Body of pancreas (tissue), 4 donors: ENCODE results near the gene RET. TPM values are rescaled to one million over a fixed set of nuclear protein-coding genes. Genes with fewer than 3 reads are reported as not detected.

ENCODE experiments used
- ATAC-seq: fragments of 150-250 bp; one replicate; pipeline ENCODE4 v1.9.1; 2016
- DNase-seq, 4 donors: peaks; one replicate each; pipeline ENCODE4 v3.0.0-alpha.2; 2019
- H3K27ac ChIP-seq, 4 donors: fragments of 200-600 bp; sonication (generic); 1 replicate in 3 of 4; 2 replicates in 1 of 4; pipeline versions ENCODE4 v1.5.1 to v1.6.1; 2016 to 2019; ENCODE audit warnings: mild to moderate bottlenecking in 1 of 4, mixed read lengths in 1 of 4, moderate library complexity in 1 of 4
- H3K27me3 ChIP-seq, 2 donors: fragments of 200-600 bp; sonication (generic); one replicate each; pipeline ENCODE4 v1.6.0; 2016; ENCODE audit warnings: mild to moderate bottlenecking in 1 of 2
- H3K36me3 ChIP-seq, 2 donors: fragments of 200-600 bp; sonication (generic); replicated peaks in 1 of 2; 2 replicates each; pipeline ENCODE4 v1.5.1; 2016; ENCODE audit warnings: low read depth in 2 of 2; ENCODE audit not compliant: insufficient read depth in 1 of 2
- H3K4me1 ChIP-seq: fragments of 200-600 bp; sonication (generic); one replicate; pipeline ENCODE4 v1.6.0; 2016
- H3K4me3 ChIP-seq, 2 donors: fragments of 200-600 bp; sonication (generic); 1 replicate in 1 of 2; 2 replicates in 1 of 2; pipeline ENCODE4 v1.5.1; 2016 to 2019
- H3K9me3 ChIP-seq, 3 donors: fragments of 200-600 bp; sonication (generic); 1 replicate in 2 of 3; 2 replicates in 1 of 3; pipeline ENCODE4 v1.5.1; 2016
- POLR2A ChIP-seq, 3 donors: fragments of 450-650 bp; IDR thresholded peaks; one replicate each; pipeline ENCODE4 v1.6.1; 2016; ENCODE audit warnings: antibody characterized with exemption in 3 of 3, mild to moderate bottlenecking in 2 of 3
- WGBS, 2 donors: methylation state at CpG; one replicate each; pipeline ENCODE4 v1.1.5; 2017; 5-methylcytosine and 5-hydroxymethylcytosine counted together
- intact Hi-C: fragments of 100-400 bp; cut with DNase I; formaldehyde crosslinking; loops from one replicate; pipeline ENCODE4 v1.15.1; 2023
- total RNA-seq, 2 donors: library from RNA; depleted of rRNA; stranded (reverse); fragments of >200 nt; gene quantifications; one replicate each; pipeline ENCODE4 v1.1.0, GENCODE V29; 2016
- TF ChIP-seq, protein P1 (sequence below), 7 experiments: fragments of 450-650 bp in 4 of 7; fragments of 200-600 bp in 3 of 7; sonication (generic) in 3 of 7; IDR thresholded peaks; one replicate each; pipeline ENCODE4 v1.5.1; 2016 to 2019; ENCODE audit warnings: antibody characterized with exemption in 7 of 7

Gene RET
- total RNA-seq, 2 donors from 2014 or later = 0.78 to 1.6 TPM

DNA sequence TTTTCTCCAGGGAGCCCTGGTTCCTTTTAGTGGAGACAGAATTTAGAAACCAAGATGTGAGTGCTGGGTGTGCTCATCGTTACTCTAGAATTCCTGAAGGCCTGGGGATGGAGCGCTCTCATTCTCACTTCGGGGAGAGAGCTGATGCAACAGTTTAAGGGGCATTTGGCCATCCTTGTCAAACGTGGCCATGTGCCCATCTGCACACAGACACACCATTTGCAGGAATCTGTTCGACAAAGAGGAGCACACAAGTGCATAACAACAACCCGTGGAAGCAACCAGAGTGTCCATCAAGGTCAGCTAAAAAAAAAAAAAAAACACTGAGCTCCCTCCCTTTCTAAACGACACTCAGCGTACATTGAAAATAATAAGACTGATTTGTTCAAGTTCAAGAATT lies 23.0 kb upstream of the RET start:
- ATAC-seq (no peak), DNase-seq (no peak)
- Histone ChIP-seq H3K27me3 (no peaks in the 10 kb centered on the region), H3K4me3 (no peak overlapping the region), H3K4me1 (no peaks in the 10 kb centered on the region), H3K36me3 (no peaks in the 10 kb centered on the region), H3K27ac (no peak overlapping the region), H3K9me3 (no peaks in the 10 kb centered on the region)
- TF ChIP-seq, protein P1, sequence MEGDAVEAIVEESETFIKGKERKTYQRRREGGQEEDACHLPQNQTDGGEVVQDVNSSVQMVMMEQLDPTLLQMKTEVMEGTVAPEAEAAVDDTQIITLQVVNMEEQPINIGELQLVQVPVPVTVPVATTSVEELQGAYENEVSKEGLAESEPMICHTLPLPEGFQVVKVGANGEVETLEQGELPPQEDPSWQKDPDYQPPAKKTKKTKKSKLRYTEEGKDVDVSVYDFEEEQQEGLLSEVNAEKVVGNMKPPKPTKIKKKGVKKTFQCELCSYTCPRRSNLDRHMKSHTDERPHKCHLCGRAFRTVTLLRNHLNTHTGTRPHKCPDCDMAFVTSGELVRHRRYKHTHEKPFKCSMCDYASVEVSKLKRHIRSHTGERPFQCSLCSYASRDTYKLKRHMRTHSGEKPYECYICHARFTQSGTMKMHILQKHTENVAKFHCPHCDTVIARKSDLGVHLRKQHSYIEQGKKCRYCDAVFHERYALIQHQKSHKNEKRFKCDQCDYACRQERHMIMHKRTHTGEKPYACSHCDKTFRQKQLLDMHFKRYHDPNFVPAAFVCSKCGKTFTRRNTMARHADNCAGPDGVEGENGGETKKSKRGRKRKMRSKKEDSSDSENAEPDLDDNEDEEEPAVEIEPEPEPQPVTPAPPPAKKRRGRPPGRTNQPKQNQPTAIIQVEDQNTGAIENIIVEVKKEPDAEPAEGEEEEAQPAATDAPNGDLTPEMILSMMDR (IDR thresholded peaks at IDR 0.05) = no peak
- TF ChIP-seq POLR2A (IDR thresholded peaks at IDR 0.05) = no peak
- WGBS, 2 donors = 53 to 64% methylated on average over 8 of the region's 8 CpGs
- intact Hi-C loops = no loop called here

DNA sequence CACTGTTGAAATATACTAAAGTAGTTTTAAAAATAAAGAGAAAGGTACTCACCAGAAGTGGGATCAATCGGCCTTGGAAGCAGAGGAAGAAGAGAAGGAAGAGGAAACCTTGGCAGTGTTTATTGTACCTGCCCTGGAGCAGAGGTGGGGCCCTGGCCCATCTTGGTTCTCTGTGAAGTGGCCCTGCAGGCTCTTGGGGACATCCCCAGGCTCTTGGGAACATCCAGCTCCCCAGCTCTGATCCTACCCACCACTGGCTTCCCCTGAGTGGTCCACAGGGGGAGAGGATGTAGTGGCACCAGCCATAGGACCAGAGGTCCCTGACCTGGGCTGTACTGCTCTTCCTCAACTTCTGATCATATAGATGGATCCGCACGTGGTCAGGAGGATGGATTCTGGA lies 22.3 kb upstream of the RET start:
- no peak for DNase-seq
- intact Hi-C loops = no loop called here
- TF ChIP-seq, protein P1 (IDR thresholded peaks at IDR 0.05) = no peak
- TF ChIP-seq POLR2A (IDR thresholded peaks at IDR 0.05) = no peak
- no peak for ATAC-seq
- no peaks in the 10 kb centered on the region for H3K36me3 ChIP-seq
- no peak overlapping the region for H3K27ac ChIP-seq
- no peaks in the 10 kb centered on the region for H3K27me3 ChIP-seq
- H3K4me1 ChIP-seq = no peaks in the 10 kb centered on the region
- no peaks in the 10 kb centered on the region for H3K9me3 ChIP-seq
- WGBS, 2 donors = 36 to 76% methylated on average over 1 to 3 of the region's 3 CpGs
- H3K4me3 ChIP-seq = no peak overlapping the region

DNA sequence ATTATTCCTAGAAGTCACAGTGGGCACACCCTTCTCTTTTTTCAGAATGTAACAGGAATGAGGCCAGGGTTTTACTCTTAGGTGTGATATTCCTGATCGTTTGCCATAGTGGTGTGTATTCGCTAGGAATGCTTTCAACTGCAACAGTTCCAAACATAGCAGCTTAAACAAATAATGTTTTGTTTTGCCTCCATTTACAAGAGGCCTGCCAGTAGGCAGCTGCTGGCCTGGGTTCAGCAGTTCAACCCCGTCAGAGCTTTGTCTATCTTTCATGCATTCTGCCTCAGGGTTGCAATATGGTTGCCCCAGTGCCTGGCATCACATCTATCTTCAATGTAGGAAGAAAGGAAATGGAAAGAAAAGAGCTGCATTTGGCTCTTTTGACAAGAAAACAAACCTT lies 21.7 kb upstream of the RET start:
- no peaks in the 10 kb centered on the region for H3K4me1 ChIP-seq
- H3K27me3 ChIP-seq = no peaks in the 10 kb centered on the region
- DNase-seq = no peak
- TF ChIP-seq, protein P1 (IDR thresholded peaks at IDR 0.05) = no peak
- TF ChIP-seq POLR2A (IDR thresholded peaks at IDR 0.05) = no peak
- H3K9me3 ChIP-seq = no peaks in the 10 kb centered on the region
- H3K4me3 ChIP-seq = no peak overlapping the region
- intact Hi-C loops = no loop called here
- ATAC-seq = no peak
- no peak overlapping the region for H3K27ac ChIP-seq
- WGBS, 2 donors = 24 to 30% methylated on average over 3 of the region's 3 CpGs
- no peaks in the 10 kb centered on the region for H3K36me3 ChIP-seq

DNA sequence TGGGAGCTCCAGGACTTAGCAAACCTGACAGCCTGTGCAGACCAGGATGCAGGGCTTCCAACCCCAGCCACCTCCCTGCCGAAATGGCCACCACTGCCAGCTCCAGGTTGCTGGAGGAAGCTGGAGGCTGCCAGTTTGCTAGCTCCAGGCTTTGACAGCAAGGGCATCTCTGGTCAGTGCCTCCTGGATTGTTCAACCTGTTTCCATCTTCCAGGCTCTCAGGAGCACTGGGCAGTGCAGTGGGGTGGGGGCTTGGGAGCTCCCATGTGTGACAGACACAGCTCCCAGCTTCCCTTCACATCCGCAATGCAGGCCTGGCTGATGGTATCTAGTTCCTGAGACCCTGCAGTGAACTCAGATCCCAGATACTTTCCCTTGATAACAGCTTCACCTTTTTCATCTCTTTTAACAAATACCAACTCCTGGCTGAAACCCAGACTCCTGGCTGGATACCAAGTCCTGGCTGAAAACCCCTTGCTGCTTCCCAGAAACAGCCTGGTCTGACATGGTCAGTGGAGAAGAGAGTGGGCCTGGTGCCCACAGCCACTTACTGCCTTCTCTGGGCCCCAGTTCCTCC lies 20.8 kb upstream of the RET start:
- no peaks in the 10 kb centered on the region for H3K9me3 ChIP-seq
- 75% methylated on average over 2 of the region's 2 CpGs; no CpG with 5 or more reads in 1 of the 2 donors for WGBS, 2 donors
- H3K4me1 ChIP-seq = no peaks in the 10 kb centered on the region
- DNase-seq (peak in 1 of 4 donors; percentile 9), ATAC-seq (no peak)
- H3K4me3 ChIP-seq = no peak overlapping the region
- no peaks in the 10 kb centered on the region for H3K27me3 ChIP-seq
- TF ChIP-seq POLR2A (IDR thresholded peaks at IDR 0.05) = no peak
- TF ChIP-seq, protein P1 (IDR thresholded peaks at IDR 0.05) = no peak
- no peak overlapping the region for H3K27ac ChIP-seq
- H3K36me3 ChIP-seq = no peaks in the 10 kb centered on the region
- intact Hi-C loops = no loop called here

DNA sequence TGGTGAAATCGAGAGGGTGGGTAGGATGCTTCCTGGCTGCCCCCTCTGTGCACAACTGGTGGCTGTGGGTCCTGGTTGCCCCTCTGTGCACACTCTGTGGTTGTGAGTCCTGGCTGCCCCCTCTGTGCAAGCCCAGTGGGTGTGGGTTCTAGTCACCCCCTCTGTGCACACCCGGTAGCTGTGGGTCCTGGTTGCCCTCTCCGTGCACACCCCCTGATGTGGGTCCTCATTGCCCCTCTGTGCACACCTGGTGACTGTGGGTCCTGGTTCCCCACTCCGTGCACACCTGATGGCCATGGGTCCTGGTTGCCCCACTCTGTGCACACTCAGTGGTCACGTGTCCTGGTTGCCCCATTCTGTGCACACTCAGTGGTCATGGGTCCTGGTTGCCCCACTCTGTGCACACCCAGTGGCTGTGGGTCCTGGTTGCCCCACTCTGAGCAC lies 20.3 kb upstream of the RET start:
- no peaks in the 10 kb centered on the region for H3K36me3 ChIP-seq
- peak in 2 of 4 donors; percentile 2 to 8 for DNase-seq
- TF ChIP-seq, protein P1 (IDR thresholded peaks at IDR 0.05) = no peak
- TF ChIP-seq POLR2A (IDR thresholded peaks at IDR 0.05) = no peak
- ATAC-seq = no peak
- no peak overlapping the region for H3K27ac ChIP-seq
- H3K4me1 ChIP-seq = no peaks in the 10 kb centered on the region
- no peaks in the 10 kb centered on the region for H3K9me3 ChIP-seq
- no peak overlapping the region for H3K4me3 ChIP-seq
- 54 to 73% methylated on average over 5 of the region's 5 CpGs for WGBS, 2 donors
- H3K27me3 ChIP-seq = no peaks in the 10 kb centered on the region
- intact Hi-C loops = no loop called here
